ENCODE results near the gene ZNF341.

The ZNF341 gene

GRCh38 chr20:33719989-33720709 lies 11.6 kb upstream of the ZNF341 start, which contains the start of gene PXMP4 (continued):
- TF ChIP-seq ZNF157 (tag by site-specific recombination; IDR thresholded peaks at IDR 0.05) (no peak), ZSCAN30 (tag by site-specific recombination; IDR thresholded peaks at IDR 0.05) (no peak), ZNF768 (tag by site-specific recombination; IDR thresholded peaks at IDR 0.05) (no peak), YY1 (tag by site-specific recombination; IDR thresholded peaks at IDR 0.05) (peak; percentile 26; the same call in 1 of the 2 replicates), RBAK (tag by site-specific recombination; IDR thresholded peaks at IDR 0.05) (no peak), ZNF433 (tag by site-specific recombination; IDR thresholded peaks at IDR 0.05; ENCODE audit: low read depth) (no peak), ZNF518A (tag by site-specific recombination; conservative IDR thresholded peaks at IDR 0.05; ENCODE audit: low read depth) (peak; percentile 74), ZNF10 (tag by site-specific recombination; IDR thresholded peaks at IDR 0.05) (no peak), ZNF747 (tag by site-specific recombination; IDR thresholded peaks at IDR 0.05) (no peak), ZNF423 (tag by site-specific recombination; IDR thresholded peaks at IDR 0.05) (no peak), ZBTB8A (tag by site-specific recombination; IDR thresholded peaks at IDR 0.05) (no peak), ZFP37 (tag by site-specific recombination; IDR thresholded peaks at IDR 0.05) (no peak), ZNF324 (tag by site-specific recombination; IDR thresholded peaks at IDR 0.05) (no peak), TCF7L2 (IDR thresholded peaks at IDR 0.05; ENCODE audit: borderline replicate concordance, low read depth, low read length) (no peak), ZNF335 (tag by site-specific recombination; conservative IDR thresholded peaks at IDR 0.05) (peak; percentile 53; the same call in 1 of the 2 replicates), ZNF639 (tag by site-specific recombination; IDR thresholded peaks at IDR 0.05) (no peak), ZBTB7A (tag by site-specific recombination; IDR thresholded peaks at IDR 0.05; ENCODE audit: low read depth) (no peak), ZNF791 (tag by site-specific recombination; IDR thresholded peaks at IDR 0.05) (no peak), ZNF623 (tag by site-specific recombination; IDR thresholded peaks at IDR 0.05) (no peak), ZNF664 (tag by site-specific recombination; IDR thresholded peaks at IDR 0.05) (no peak), GLI4 (tag by site-specific recombination; IDR thresholded peaks at IDR 0.05) (no peak), ZNF792 (tag by site-specific recombination; IDR thresholded peaks at IDR 0.05) (no peak), MYNN (tag by site-specific recombination; IDR thresholded peaks at IDR 0.05; ENCODE audit: borderline replicate concordance) (no peak), ZNF837 (tag by site-specific recombination; IDR thresholded peaks at IDR 0.05) (no peak), YY2 (tag by site-specific recombination; IDR thresholded peaks at IDR 0.05) (peak; percentile 20; the same call in 1 of the 2 replicates), ZEB2 (tag by site-specific recombination; IDR thresholded peaks at IDR 0.05) (peak; percentile 71)
- TF ChIP-seq, protein P1, sequence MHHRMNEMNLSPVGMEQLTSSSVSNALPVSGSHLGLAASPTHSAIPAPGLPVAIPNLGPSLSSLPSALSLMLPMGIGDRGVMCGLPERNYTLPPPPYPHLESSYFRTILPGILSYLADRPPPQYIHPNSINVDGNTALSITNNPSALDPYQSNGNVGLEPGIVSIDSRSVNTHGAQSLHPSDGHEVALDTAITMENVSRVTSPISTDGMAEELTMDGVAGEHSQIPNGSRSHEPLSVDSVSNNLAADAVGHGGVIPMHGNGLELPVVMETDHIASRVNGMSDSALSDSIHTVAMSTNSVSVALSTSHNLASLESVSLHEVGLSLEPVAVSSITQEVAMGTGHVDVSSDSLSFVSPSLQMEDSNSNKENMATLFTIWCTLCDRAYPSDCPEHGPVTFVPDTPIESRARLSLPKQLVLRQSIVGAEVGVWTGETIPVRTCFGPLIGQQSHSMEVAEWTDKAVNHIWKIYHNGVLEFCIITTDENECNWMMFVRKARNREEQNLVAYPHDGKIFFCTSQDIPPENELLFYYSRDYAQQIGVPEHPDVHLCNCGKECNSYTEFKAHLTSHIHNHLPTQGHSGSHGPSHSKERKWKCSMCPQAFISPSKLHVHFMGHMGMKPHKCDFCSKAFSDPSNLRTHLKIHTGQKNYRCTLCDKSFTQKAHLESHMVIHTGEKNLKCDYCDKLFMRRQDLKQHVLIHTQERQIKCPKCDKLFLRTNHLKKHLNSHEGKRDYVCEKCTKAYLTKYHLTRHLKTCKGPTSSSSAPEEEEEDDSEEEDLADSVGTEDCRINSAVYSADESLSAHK (tag by site-specific recombination; IDR thresholded peaks at IDR 0.05), result no peak
- TF ChIP-seq, protein P2, sequence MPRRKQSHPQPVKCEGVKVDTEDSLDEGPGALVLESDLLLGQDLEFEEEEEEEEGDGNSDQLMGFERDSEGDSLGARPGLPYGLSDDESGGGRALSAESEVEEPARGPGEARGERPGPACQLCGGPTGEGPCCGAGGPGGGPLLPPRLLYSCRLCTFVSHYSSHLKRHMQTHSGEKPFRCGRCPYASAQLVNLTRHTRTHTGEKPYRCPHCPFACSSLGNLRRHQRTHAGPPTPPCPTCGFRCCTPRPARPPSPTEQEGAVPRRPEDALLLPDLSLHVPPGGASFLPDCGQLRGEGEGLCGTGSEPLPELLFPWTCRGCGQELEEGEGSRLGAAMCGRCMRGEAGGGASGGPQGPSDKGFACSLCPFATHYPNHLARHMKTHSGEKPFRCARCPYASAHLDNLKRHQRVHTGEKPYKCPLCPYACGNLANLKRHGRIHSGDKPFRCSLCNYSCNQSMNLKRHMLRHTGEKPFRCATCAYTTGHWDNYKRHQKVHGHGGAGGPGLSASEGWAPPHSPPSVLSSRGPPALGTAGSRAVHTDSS (tag by site-specific recombination; IDR thresholded peaks at IDR 0.05), result no peak
- TF ChIP-seq, protein P3, sequence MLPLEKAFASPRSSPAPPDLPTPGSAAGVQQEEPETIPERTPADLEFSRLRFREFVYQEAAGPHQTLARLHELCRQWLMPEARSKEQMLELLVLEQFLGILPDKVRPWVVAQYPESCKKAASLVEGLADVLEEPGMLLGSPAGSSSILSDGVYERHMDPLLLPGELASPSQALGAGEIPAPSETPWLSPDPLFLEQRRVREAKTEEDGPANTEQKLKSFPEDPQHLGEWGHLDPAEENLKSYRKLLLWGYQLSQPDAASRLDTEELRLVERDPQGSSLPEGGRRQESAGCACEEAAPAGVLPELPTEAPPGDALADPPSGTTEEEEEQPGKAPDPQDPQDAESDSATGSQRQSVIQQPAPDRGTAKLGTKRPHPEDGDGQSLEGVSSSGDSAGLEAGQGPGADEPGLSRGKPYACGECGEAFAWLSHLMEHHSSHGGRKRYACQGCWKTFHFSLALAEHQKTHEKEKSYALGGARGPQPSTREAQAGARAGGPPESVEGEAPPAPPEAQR (tag by site-specific recombination; IDR thresholded peaks at IDR 0.05), result no peak

All from HEK293 (cell line).